GM06990 (cell line): ENCODE results near the gene PRDM2.

ENCODE experiments used
- DNase-seq: peaks from one replicate; pipeline ENCODE4 v3.0.0-alpha.2; 2011; ENCODE audit not compliant: insufficient read length; ENCODE audit errors: extremely low read depth
- H3K27me3 ChIP-seq: replicated peaks from 2 replicates; pipeline ENCODE4 v1.6.0; 2011; ENCODE audit warnings: low read length; ENCODE audit not compliant: control insufficient read depth, insufficient read depth
- H3K36me3 ChIP-seq: 2 replicates; pipeline ENCODE4 v1.5.1; 2011; ENCODE audit warnings: low read length; ENCODE audit not compliant: control insufficient read depth, insufficient read depth
- H3K4me3 ChIP-seq: replicated peaks from 2 replicates; pipeline ENCODE4 v1.5.1; 2011; ENCODE audit warnings: low read depth, mild to moderate bottlenecking, control low read depth, low read length
- CTCF ChIP-seq: IDR thresholded peaks from 2 replicates; pipeline ENCODE4 v1.5.1; 2011; ENCODE audit warnings: low read length, control low read depth, mild to moderate bottlenecking, inconsistent platforms; ENCODE audit not compliant: insufficient read depth, poor library complexity, severe bottlenecking

Gene PRDM2

GRCh38 chr1:13805431-13805830 lies 105.4 kb downstream of the PRDM2 start:
- DNase-seq, result no peak
- no peak for TF ChIP-seq CTCF
- Histone ChIP-seq H3K4me3 (no peak overlapping the region), H3K27me3 (no peaks in the 10 kb centered on the region), H3K36me3 (peaks cover 2% of the 10 kb centered on the region; the same call in 1 of the 2 replicates)

- DNase-seq, result no peak
- no peaks in the 10 kb centered on the region for H3K27me3 ChIP-seq
- TF ChIP-seq CTCF, result no peak
- peaks cover 2% of the 10 kb centered on the region; the same call in 1 of the 2 replicates for H3K36me3 ChIP-seq
- H3K4me3 ChIP-seq, result no peak overlapping the region
Measured at GRCh38 chr1:13806108-13806507, 106.1 kb downstream of the PRDM2 start.

- TF ChIP-seq CTCF, result peak; percentile 68
- Histone ChIP-seq H3K27me3 (no peaks in the 10 kb centered on the region), H3K4me3 (no peak overlapping the region), H3K36me3 (peaks cover 2% of the 10 kb centered on the region; the same call in 1 of the 2 replicates)
- no peak for DNase-seq
Measured at GRCh38 chr1:13807209-13807608, 107.2 kb downstream of the PRDM2 start.

- Histone ChIP-seq H3K4me3 (no peak overlapping the region), H3K36me3 (peaks cover 2% of the 10 kb centered on the region; the same call in 1 of the 2 replicates), H3K27me3 (no peaks in the 10 kb centered on the region)
- no peak for TF ChIP-seq CTCF
- no peak for DNase-seq
Measured at GRCh38 chr1:13808729-13809131, 108.7 kb downstream of the PRDM2 start.

GRCh38 chr1:13809461-13810159 lies 109.6 kb downstream of the PRDM2 start:
- no peak overlapping the region for H3K4me3 ChIP-seq
- no peak for DNase-seq
- no peaks in the 10 kb centered on the region for H3K36me3 ChIP-seq
- TF ChIP-seq CTCF, result no peak
- no peaks in the 10 kb centered on the region for H3K27me3 ChIP-seq
